CD4-positive, alpha-beta T cell (primary cell): ENCODE data around the gene GALNT2. TPM values are rescaled to one million over a fixed set of nuclear protein-coding genes. Genes with fewer than 3 reads are reported as not detected.

Experiments
- ATAC-seq: fragments of 200-7000 bp; cut with Tn5 transposase; one replicate; pipeline ENCODE4 v1.10.0; 2022; ENCODE audit warnings: mild to moderate bottlenecking; ENCODE audit not compliant: poor library complexity
- CTCF ChIA-PET: fragments of 350-600 bp; sonication (Branson Sonifier 250); formaldehyde crosslinking; loops from one replicate; lab custom pipeline; 2021; ENCODE audit warnings: antibody characterized with exemption, inconsistent platforms; lab: Charles Lee
- POLR2A ChIA-PET: fragments of 350-600 bp; sonication (Branson Sonifier 250); formaldehyde crosslinking; loops from one replicate; lab custom pipeline; 2021; ENCODE audit warnings: antibody characterized with exemption, inconsistent platforms; lab: Charles Lee
- DNase-seq, 14 experiments: peaks; one replicate each; pipeline ENCODE4 v3.0.0-alpha.2; 2013 to 2020; ENCODE audit warnings: mixed read lengths in 2 of 14
- H3K27ac ChIP-seq, 2 donors: one replicate each; pipeline versions ENCODE4 v1.5.1 to v1.7.0; 2013; ENCODE audit warnings: low read length in 2 of 2, low read depth in 1 of 2, mild to moderate bottlenecking in 1 of 2
- H3K27me3 ChIP-seq, 2 experiments: 1 replicate in 1 of 2; 2 replicates in 1 of 2; pipeline versions ENCODE4 v1.6.1 to v1.7.0; 2013; ENCODE audit warnings: low read length in 2 of 2, control low read depth in 1 of 2, mild to moderate bottlenecking in 1 of 2, moderate library complexity in 1 of 2; ENCODE audit not compliant: insufficient read depth in 2 of 2, control insufficient read depth in 1 of 2
- H3K36me3 ChIP-seq: one replicate; pipeline ENCODE4 v1.6.1; 2013; ENCODE audit warnings: low read length, control low read depth; ENCODE audit not compliant: insufficient read depth
- H3K4me1 ChIP-seq: one replicate; pipeline ENCODE4 v1.6.1; 2013; ENCODE audit warnings: low read length, control low read depth; ENCODE audit not compliant: insufficient read depth
- H3K4me3 ChIP-seq: one replicate; pipeline ENCODE4 v1.5.1; 2013; ENCODE audit warnings: mild to moderate bottlenecking, low read length, moderate library complexity
- H3K9me3 ChIP-seq, 2 experiments: 1 replicate in 1 of 2; 2 replicates in 1 of 2; pipeline versions ENCODE4 v1.6.1 to v1.7.0; 2013; ENCODE audit warnings: low read length in 2 of 2, mild to moderate bottlenecking in 2 of 2, control low read depth in 1 of 2, moderate library complexity in 1 of 2; ENCODE audit not compliant: control insufficient read depth in 1 of 2, insufficient read depth in 1 of 2
- H3K27ac Mint-ChIP-seq: one replicate; pipeline ENCODE4 v1.8.0; 2020; ENCODE audit warnings: mixed read lengths
- H3K27me3 Mint-ChIP-seq: one replicate; pipeline ENCODE4 v1.8.0; 2021; ENCODE audit warnings: mixed read lengths
- H3K36me3 Mint-ChIP-seq: one replicate; pipeline ENCODE4 v1.8.0; 2021; ENCODE audit warnings: low read depth, mixed read lengths
- H3K4me1 Mint-ChIP-seq: one replicate; pipeline ENCODE4 v1.8.0; 2021; ENCODE audit warnings: low read depth, mixed read lengths
- H3K4me3 Mint-ChIP-seq: one replicate; pipeline ENCODE4 v1.8.0; 2020; ENCODE audit warnings: mild to moderate bottlenecking, mixed read lengths
- H3K9me3 Mint-ChIP-seq: one replicate; pipeline ENCODE4 v1.8.0; 2020; ENCODE audit warnings: mixed read lengths
- intact Hi-C, 2 experiments: fragments of 100-400 bp; cut with DNase I in 1 of 2; cut with micrococcal nuclease in 1 of 2; formaldehyde crosslinking; loops; one replicate each; pipeline versions ENCODE4 v1.15.1 to v1.9.0; 2023 to 2025; cut with DNase I, micrococcal nuclease
- total RNA-seq, 174 experiments: library from RNA in 2 of 174; stranded (reverse) in 2 of 174; gene quantifications; one replicate each; pipeline ENCODE4 v1.2.3 and lab custom pipeline; 2021 to 2026
- TF ChIP-seq, protein P1 (sequence below): fragments of 200-600 bp; IDR thresholded peaks from one replicate; pipeline ENCODE4 v1.8.0; 2022; ENCODE audit warnings: antibody characterized with exemption, mild to moderate bottlenecking

The GALNT2 gene
- total RNA-seq, 2 experiments from 2014 or later, result 11.0 to 11.4 TPM

DNA sequence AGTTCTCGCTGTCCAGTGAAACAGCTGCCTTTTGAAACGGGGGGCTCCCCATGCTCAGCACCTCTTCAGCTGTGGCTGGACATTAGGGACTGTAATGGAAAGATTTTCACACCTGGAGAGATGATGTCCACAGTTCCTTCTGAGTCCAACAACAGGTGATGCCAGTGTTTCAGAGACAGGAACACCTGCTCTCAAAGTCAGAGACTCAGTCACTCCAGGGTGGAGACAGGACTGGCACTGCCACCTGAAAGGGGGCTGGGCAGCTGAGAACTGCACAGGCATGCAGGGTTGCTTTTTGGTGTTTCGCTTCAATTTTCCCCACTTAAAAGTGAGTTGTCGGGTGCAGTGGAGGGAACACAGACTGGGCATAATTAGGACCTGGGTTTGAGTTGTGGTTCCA is 124.8 kb downstream of the GALNT2 start:
- Mint-ChIP-seq H3K27me3 (no peaks in the 10 kb centered on the region), H3K4me3 (no peak overlapping the region), H3K36me3 (peaks cover 24% of the 10 kb centered on the region), H3K4me1 (peaks cover 32% of the 10 kb centered on the region), H3K27ac (no peak overlapping the region), H3K9me3 (no peaks in the 10 kb centered on the region)
- ChIA-PET POLR2A (no interaction called here), CTCF (no interaction called here)
- peaks cover 13% of the 10 kb centered on the region for H3K4me1 ChIP-seq
- TF ChIP-seq, protein P1, sequence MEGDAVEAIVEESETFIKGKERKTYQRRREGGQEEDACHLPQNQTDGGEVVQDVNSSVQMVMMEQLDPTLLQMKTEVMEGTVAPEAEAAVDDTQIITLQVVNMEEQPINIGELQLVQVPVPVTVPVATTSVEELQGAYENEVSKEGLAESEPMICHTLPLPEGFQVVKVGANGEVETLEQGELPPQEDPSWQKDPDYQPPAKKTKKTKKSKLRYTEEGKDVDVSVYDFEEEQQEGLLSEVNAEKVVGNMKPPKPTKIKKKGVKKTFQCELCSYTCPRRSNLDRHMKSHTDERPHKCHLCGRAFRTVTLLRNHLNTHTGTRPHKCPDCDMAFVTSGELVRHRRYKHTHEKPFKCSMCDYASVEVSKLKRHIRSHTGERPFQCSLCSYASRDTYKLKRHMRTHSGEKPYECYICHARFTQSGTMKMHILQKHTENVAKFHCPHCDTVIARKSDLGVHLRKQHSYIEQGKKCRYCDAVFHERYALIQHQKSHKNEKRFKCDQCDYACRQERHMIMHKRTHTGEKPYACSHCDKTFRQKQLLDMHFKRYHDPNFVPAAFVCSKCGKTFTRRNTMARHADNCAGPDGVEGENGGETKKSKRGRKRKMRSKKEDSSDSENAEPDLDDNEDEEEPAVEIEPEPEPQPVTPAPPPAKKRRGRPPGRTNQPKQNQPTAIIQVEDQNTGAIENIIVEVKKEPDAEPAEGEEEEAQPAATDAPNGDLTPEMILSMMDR, result no peak
- peaks cover 3% of the 10 kb centered on the region for H3K36me3 ChIP-seq
- no peaks in the 10 kb centered on the region for H3K27me3 ChIP-seq
- no peak overlapping the region for H3K27ac ChIP-seq
- DNase-seq, result no peak
- no peak overlapping the region for H3K4me3 ChIP-seq
- intact Hi-C loops, result no loop called here
- no peak for ATAC-seq
- H3K9me3 ChIP-seq, result no peaks in the 10 kb centered on the region

DNA sequence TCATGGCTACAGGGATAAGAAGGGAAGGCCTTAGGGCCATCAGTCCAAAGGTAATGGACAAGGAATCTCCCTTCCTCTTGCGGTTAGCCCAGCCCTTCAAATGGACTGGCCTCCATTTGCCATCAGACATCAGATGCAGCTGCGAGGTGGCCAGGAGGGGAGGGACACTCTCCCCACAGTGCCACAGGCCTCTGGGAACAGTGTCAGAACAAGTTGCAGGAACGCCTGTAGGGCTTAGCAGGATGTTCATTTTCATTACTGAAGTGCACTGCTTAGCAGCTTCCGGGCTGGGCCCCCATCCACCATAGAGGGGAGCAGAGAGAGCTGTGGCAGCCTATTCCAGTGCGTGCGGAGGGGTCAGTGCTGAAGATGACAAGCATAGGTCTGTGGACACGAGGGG is 127.5 kb downstream of the GALNT2 start:
- no peak overlapping the region for H3K27ac Mint-ChIP-seq
- H3K27me3 Mint-ChIP-seq, result no peaks in the 10 kb centered on the region
- H3K36me3 Mint-ChIP-seq, result peaks cover 18% of the 10 kb centered on the region
- no peak overlapping the region for H3K4me3 ChIP-seq
- ChIA-PET CTCF (no interaction called here), POLR2A (no interaction called here)
- H3K36me3 ChIP-seq, result peaks cover 3% of the 10 kb centered on the region
- no peak overlapping the region for H3K27ac ChIP-seq
- no peaks in the 10 kb centered on the region for H3K9me3 ChIP-seq
- H3K4me1 ChIP-seq, result no peaks in the 10 kb centered on the region
- no peaks in the 10 kb centered on the region for H3K27me3 ChIP-seq
- TF ChIP-seq, protein P1, result no peak
- H3K4me3 Mint-ChIP-seq, result no peak overlapping the region
- intact Hi-C loops, result no loop called here
- no peaks in the 10 kb centered on the region for H3K9me3 Mint-ChIP-seq
- H3K4me1 Mint-ChIP-seq, result peaks cover 6% of the 10 kb centered on the region
- ATAC-seq (no peak), DNase-seq (no peak)

GRCh38 chr1:230195199-230195598 is 128.2 kb downstream of the GALNT2 start:
- Histone ChIP-seq H3K9me3 (no peaks in the 10 kb centered on the region), H3K4me1 (no peaks in the 10 kb centered on the region), H3K27ac (no peak overlapping the region), H3K36me3 (peaks cover 3% of the 10 kb centered on the region), H3K4me3 (no peak overlapping the region), H3K27me3 (no peaks in the 10 kb centered on the region)
- no peak overlapping the region for H3K27ac Mint-ChIP-seq
- DNase-seq, result no peak
- TF ChIP-seq, protein P1, result no peak
- peaks cover 12% of the 10 kb centered on the region for H3K36me3 Mint-ChIP-seq
- no peaks in the 10 kb centered on the region for H3K9me3 Mint-ChIP-seq
- POLR2A ChIA-PET, result no interaction called here
- no peaks in the 10 kb centered on the region for H3K4me1 Mint-ChIP-seq
- H3K4me3 Mint-ChIP-seq, result no peak overlapping the region
- H3K27me3 Mint-ChIP-seq, result no peaks in the 10 kb centered on the region
- no peak for ATAC-seq
- intact Hi-C loops, result no loop called here
- CTCF ChIA-PET, result no interaction called here
